GM21723 (cell line): ENCODE data around the gene SGPP1.
"Not testable (repeated sequence)": the region's sequence is repeated elsewhere in the genome, so short reads cannot be mapped to it uniquely, and the experiment has no call there.

ENCODE experiments used
- ATAC-seq: cut with Tn5 transposase; IDR thresholded peaks from one replicate; pipeline ENCODE4 v1.9.1; 2021; ENCODE audit warnings: mild to moderate bottlenecking, moderate library complexity; ENCODE audit not compliant: unreplicated experiment

Gene SGPP1

DNA sequence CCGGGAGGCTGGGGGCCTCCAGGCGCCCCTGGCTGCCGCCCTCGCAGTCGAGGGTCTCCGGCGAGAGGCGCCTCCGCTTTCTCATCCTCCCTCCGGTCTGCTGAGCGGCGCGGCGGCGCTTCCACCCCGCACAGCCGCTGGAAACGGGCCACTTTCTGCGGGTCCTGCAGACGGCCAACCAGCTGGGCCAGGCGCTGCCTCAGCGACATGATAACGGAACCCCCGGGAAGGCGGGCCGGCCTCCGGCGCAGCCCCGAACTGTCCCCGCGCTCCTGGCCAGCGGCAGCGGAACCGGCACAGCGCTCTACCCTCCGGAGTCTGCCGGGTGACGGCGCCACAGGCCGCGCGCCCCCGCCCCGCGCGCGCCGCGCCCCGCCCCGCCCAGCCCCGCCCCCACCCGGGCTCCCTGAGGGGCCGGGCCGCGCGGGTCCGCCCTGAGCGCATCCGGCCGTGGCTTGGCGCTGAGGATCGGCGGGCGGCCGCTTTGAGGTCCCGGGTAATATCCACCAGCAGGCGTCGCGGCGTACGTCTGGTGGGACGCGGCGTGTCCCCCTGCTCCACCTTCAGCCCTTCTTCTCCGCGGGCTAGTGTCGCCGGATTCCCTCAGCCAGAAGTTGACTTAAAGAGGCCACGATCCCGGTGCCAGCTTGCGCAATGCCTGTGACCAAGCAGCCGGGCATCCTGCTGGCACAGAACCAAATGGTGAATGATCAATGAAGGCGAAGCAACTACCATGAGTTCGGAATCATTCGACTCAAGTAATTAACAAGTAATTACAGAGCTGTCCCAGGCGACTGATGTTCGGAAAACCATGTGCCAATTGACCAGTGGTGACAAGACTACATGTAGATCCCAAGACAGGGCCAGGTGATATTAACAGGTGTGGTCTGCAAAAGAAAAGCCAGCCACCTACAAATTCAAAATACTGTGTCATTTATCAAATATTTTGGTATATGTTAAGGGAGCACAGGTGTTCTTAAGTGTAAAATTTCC, at the start of gene SGPP1:
TSS of gene SGPP1 (minus strand) at position 330 of the 993 bp plus-strand sequence. CDS start at position 209, 121 bp downstream.
- ATAC-seq, result peak; percentile 80

DNA sequence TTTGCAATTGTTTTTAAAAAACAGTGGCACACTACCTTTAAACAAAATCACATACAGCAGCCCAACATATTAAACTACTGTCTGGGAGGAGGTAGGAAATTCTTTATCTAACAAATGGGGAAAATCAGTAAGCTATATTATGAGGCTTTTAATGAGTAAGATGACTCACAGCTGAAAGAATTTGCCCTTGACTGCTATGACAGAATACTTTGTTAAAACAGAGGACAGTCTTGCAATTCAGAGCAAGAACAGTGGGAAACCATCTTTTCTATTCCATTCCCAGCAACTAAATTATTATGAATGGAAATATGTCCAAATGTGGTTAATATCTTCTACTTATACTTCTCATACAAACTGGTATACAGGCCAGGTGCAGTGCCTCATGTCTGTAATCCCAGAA, 49.2 kb upstream of the SGPP1 start:
- no peak for ATAC-seq

DNA sequence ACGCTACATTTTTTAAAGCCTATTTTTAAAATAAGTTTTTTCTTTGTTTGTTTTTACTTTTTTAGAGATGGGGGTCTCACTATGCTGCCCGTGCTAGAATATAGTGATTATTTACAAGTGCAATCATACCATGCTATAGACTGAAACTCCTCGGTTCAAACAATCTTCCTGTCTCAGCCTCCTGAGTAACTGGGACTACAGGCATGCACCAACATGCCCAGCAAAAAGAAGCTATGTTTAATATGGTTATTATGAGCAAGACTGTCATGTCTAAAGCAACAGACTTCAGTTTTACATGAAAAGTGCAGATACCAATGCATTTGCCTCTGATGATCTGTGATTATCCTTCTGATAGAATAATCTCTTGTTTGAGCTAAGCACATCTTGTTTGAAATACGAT, 45.6 kb upstream of the SGPP1 start:
- no peak for ATAC-seq

DNA sequence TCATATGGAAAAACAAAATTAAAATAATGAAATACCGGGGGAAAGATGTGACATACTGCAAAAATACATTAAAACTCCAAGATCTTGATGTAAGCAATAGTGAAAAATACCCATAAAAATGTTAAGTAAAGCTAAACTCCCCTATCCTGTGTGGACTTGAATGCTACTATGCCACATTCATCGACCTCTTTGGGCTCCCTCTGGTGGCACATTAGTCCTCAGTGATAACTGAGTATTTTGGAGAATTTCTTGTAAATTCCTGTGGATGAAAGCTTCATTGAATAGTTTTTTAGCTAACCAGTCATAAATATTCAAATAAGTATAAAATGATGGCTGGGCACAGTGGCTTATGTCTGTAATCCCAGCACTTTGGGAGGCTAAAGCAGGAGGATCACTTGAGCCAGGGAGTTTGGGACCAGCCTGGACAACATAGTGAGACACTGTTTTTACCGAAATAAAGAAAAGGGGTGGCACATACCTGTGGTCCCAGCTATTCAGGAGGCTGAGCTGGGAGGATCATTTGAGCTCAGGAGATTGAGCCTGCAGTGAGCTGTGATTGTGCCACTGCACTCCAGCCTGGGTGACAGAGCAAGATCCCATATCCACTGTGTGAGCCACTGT, 42.4 kb upstream of the SGPP1 start:
- peak; percentile 62 for ATAC-seq

DNA sequence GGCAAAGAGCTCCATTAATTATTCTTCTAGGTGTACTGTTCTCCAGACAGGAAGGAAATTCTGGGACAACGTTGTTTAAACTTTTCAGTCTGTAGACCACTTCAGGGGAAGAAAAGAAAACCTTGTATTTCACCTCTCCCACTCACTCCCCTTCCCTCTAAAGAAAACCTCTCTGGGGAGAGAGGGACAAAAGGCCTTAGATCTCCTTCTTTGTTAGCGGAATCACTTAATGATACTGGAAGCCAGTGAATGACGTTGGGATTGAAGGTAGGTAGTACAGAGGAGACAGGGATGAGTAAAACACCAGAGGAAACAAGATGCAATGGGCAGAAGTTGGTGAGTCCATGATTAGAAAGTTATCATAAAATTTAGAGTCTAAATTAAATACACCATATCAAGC, 38.7 kb upstream of the SGPP1 start:
- no peak for ATAC-seq

- ATAC-seq, result no peak
Measured at GRCh38 chr14:63764620-63765139, 36.8 kb upstream of the SGPP1 start.

- ATAC-seq, result no peak
Measured at GRCh38 chr14:63764103-63764502, 36.2 kb upstream of the SGPP1 start.

- no peak for ATAC-seq
Measured at GRCh38 chr14:63761351-63762117, 33.7 kb upstream of the SGPP1 start.

DNA sequence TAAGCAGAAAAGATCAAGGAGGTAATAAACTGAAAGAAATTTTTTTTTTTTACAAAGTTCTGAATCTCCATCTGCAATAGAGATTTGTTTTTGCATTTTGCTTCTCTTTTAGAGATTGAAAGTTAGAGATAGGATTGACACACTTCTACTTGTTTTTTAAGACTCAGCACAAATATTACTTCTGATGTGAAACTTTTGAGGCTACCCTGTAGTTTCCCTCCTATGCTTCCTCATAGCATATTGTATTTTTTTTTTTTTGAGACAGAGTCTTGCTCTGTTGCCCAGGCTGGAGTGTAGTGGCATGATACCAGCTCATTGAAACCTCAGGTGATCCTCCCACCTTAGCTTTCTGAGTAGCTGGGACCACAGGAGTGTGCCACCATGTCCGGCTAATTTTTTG, 32.1 kb upstream of the SGPP1 start:
- ATAC-seq, result peak; percentile 71

DNA sequence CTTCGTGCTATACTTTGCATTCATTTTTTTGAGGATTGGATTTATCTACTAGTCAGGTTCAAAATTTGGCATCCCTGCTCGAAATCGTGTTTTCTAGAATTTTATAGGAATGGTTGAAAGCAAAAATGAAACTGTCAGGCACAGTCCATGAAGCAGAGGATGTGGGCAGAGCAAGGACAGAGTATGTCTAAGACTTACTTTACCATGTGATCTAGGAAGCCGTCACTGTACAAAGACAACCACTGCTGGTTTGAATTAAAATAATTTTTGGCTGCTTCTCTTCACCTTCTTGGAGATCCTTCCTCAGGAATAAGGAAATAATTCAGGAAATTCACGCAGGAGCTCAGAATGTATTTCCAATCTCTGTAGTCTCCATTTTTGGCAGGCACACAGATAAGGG, 31.6 kb upstream of the SGPP1 start:
- ATAC-seq, result peak; percentile 85

DNA sequence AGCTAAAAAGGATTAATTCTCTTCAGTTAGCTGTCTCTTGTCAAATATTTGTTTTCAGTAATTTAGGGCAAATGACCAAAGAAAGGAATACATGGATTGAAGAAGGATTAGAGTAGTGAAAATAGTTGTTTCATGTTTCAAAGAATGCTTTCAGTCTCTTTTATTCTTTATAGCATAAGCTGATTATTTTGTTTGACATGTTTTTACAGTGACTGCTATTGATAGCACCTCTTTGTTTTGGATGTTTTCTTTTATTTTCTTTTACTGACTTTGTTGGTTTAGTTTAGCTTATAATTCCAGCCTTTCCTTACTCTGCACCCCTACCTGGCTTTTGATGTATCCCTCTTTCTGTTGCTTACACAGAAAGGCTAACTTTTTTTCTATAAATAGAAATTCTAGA, 29.3 kb upstream of the SGPP1 start:
- ATAC-seq, result no peak

- ATAC-seq, result no peak
Measured at GRCh38 chr14:63752449-63753169, 24.7 kb upstream of the SGPP1 start.

DNA sequence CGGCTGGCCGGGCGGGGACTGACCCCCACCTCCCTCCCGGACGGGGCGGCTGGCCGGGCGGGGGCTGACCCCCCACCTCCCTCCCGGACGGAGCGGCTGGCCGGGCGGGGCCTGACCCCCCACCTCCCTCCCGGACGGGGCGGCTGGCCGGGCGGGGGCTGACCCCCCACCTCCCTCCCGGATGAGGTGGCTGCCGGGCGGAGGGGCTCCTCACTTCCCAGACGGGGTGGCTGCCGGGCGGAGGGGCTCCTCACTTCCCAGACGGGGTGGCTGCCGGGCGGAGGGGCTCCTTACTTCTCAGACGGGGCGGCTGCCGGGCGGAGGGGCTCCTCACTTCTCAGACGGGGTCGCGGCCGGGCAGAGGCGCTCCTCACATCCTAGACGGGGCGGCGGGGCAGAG, 23.2 kb upstream of the SGPP1 start:
- ATAC-seq, result not testable (repeated sequence)

GRCh38 chr14:63747846-63748245, 20.0 kb upstream of the SGPP1 start:
- no peak for ATAC-seq

- ATAC-seq, result peak; percentile 71
Measured at GRCh38 chr14:63745858-63746425, 18.1 kb upstream of the SGPP1 start.

DNA sequence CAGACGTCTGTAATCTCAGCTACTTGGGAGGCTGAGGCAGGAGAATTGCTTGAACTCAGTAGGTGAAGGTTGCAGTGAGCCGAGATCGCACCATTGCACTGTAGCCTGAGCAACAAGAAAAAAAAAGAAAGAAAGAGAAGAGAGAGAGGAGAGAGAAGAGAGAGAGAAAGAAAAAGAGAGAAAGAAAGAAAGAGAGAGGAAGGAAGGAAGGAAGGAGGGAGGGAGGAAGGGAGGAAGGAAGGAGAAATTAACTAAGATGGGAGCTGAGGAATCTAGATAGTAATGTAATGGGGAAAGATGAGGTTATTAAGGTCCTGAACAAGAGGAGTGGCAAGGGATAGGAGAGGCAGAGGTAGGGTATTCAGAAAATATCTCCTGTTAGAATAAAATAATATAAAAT, 17.4 kb upstream of the SGPP1 start:
- no peak for ATAC-seq

DNA sequence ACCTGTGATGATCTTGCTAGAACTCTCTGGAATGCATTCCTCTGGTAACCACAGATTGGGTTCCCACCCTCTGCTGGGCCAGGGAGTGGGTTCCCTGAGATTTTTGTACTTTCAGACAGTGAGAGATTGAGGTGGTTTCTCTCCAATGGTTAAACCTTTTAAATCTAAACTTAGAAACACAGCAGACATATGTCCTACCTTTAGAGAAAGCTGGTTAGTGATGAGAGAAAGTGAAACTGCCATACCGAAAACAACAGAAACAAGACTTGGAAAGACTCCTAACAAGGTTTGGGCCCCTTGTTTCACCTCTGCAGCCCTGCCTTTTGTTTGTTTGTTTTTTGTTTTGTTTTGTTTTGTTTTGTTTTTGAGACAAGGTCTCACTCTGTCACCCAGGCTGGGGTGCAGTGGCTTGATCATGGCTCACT, 9.7 kb upstream of the SGPP1 start:
- peak; percentile 96 for ATAC-seq

DNA sequence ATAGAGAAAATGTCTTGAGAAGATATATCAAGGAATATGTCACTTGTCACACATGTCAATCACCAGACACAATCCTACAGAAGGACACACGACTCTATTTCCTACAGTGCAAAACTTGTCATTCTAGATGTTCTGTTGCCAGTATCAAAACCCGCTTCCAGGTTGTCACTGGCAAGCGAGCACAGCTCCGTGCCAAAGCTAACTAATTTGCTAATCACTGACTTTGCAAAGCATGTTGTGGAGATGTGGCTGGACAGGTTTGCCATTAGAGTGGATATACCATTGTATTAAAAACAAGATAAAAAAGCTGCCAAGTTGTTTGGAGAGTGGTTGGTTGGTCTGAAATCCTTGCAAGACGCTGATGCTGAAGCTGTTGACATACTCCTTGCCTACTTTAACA, 7.9 kb upstream of the SGPP1 start:
- no peak for ATAC-seq

- ATAC-seq, result no peak
Measured at GRCh38 chr14:63730659-63731058, 2.8 kb upstream of the SGPP1 start.

DNA sequence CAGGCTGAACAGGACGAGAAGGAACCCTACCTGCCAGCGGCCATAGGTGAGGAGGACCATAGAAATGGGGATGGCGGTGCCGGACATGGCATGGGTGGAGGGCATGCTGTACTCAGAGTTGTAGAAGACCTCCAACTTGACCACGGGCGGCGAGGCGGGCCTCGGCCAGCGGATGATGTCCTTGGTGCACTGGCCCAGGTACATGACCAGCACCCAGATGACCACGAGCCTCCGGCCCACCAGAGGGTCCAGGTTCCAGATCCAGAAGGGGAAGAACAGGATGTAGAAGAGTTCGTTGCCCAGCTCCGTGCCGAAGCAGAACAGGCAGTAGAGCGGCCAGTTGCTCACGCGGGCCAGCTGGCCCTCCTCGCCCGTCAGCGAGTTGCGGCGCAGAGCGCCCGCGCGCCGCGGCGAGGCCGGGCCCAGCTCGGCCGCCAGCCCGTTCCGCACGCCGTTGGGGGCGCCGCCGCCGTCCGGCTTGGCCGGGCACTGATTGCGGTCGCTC, 582 bp downstream of the SGPP1 start:
- ATAC-seq, result peak; percentile 40
